ENCODE data around the gene ANKRD11.
"Not testable (repeated sequence)": the region's sequence is repeated elsewhere in the genome, so short reads cannot be mapped to it uniquely, and the experiment has no call there.

The ANKRD11 gene

DNA sequence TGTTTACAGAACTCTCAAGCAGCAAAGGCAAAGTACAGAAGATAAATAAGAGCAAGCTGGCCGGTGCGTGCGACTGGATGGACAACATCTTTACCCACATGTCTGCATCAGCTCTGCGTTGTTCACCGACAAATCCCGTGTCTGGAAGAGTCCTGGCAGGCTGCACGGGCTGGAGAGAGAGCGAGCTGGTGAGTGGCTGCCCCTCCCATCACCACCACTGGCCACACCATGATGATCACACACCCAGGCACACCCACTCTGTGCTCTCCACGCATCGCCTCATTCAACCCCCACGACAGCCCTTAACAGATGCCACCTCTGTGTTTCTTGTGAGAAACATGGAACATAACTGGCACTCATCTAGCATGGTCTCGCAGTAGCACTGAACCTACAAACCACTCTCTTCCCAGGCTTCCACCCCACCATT lies 59.2 kb downstream of the ANKRD11 start:
- DNase-seq (ENCODE audit: low read depth in 3 of 3), result no peak

GRCh38 chr16:89430436-89431157 lies 59.8 kb downstream of the ANKRD11 start:
- no peak for DNase-seq (ENCODE audit: low read depth in 3 of 3)

GRCh38 chr16:89428605-89429004 lies 61.8 kb downstream of the ANKRD11 start:
- DNase-seq (ENCODE audit: low read depth in 3 of 3), result not testable (repeated sequence)

- DNase-seq (ENCODE audit: low read depth in 3 of 3), result no peak
Observed at GRCh38 chr16:89426736-89427530, 63.4 kb downstream of the ANKRD11 start.

- no peak for DNase-seq (ENCODE audit: low read depth in 3 of 3)
Observed at GRCh38 chr16:89425523-89425922, 64.8 kb downstream of the ANKRD11 start.

- DNase-seq (ENCODE audit: low read depth in 3 of 3), result no peak
Observed at GRCh38 chr16:89423681-89424260, 66.6 kb downstream of the ANKRD11 start.

DNA sequence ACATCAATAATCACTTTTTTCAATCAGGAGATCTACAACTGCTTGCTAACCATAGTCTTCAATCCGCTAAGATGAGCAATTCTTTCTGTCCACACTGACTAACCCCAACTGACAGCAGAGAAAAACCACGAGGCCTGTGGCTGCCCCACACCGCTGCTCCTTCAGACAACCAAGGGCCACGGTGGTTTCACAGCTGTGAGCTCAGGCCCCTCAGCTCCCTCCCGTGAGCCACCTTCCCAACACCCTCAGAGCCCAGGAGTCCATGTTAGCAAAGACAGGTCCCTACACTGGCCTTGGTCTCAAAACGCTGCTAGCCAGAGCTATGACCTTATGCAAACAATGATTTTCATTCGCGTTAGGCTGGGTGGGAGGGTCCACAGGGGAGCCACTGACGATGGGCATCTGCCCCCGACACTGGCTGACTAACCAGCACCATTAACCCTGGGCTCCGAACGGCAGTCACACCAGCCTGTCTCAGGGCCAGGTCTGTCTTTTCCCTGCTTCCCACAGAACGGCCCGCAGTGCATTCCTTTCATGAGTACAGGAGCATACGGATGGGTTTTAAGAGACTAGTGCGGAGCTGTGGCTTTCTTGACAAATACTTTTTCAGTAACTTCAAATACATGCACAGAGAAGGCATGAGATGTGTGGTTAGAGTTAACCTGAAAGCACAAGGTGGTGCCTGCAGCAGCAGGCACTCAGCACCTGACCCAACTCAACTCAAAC lies 67.3 kb downstream of the ANKRD11 start:
- DNase-seq (ENCODE audit: low read depth in 3 of 3), result peak; percentile 47 to 60 (median 50)

GRCh38 chr16:89422527-89422904 lies 67.8 kb downstream of the ANKRD11 start:
- peak; percentile 27 to 38 (median 37) for DNase-seq (ENCODE audit: low read depth in 3 of 3)

DNA sequence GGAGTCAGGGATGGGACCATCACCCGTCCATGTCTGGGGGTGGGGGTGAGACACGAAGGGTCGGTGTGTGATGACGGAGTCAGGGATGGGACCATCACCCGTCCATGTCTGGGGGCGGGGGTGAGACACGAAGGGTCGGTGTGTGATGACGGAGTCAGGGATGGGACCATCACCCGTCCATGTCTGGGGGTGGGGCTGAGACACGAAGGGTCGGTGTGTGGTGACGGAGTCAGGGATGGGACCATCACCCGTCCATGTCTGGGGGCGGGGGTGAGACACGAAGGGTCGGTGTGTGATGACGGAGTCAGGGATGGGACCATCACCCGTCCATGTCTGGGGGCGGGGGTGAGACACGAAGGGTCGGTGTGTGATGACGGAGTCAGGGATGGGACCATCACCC lies 69.1 kb downstream of the ANKRD11 start:
- DNase-seq (ENCODE audit: low read depth in 3 of 3), result not testable (repeated sequence)

DNA sequence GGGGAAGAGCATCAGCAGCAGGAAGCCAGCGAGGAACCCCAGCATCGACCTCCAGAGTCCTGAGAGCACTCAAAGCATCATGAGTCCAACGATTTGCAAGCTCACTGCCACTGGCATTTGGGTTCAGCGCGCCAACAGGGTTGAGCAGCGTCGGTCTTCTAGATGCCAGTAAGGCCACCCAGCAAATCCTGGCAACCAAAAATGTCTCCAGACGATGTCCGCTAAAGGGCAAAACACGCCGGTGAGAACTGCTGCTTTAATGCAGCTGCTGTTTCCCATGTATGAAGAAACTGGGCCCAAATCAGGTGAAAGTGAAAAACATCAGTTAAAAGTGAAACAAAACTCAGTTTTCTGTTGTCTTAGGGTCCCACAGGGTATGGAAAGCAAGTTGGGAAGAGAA lies 70.2 kb downstream of the ANKRD11 start:
- DNase-seq (ENCODE audit: low read depth in 3 of 3), result no peak

GRCh38 chr16:89418352-89418751 lies 72.0 kb downstream of the ANKRD11 start:
- DNase-seq (ENCODE audit: low read depth in 3 of 3), result no peak

DNA sequence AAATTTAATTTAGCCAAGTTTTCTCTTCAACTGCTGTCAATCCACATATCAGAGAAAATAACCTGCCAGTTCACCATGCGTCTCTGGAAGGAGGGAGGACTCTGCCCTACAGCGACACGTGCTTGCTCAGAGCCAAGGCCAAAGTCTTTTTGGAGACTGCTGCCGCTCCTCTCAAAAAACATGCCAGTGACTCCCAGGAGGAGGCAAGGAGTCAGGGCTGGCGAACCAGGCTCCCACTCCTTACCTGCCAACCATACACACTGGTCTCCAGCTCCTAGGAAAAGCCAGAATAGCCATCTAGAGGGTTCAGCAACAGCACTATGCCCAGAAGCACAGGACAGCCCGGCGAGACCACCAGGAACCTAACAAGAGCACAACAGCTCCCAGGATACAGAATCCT lies 73.0 kb downstream of the ANKRD11 start:
- DNase-seq (ENCODE audit: low read depth in 3 of 3), result no peak

GRCh38 chr16:89413811-89414585 lies 76.4 kb downstream of the ANKRD11 start:
- no peak for DNase-seq (ENCODE audit: low read depth in 3 of 3)

DNA sequence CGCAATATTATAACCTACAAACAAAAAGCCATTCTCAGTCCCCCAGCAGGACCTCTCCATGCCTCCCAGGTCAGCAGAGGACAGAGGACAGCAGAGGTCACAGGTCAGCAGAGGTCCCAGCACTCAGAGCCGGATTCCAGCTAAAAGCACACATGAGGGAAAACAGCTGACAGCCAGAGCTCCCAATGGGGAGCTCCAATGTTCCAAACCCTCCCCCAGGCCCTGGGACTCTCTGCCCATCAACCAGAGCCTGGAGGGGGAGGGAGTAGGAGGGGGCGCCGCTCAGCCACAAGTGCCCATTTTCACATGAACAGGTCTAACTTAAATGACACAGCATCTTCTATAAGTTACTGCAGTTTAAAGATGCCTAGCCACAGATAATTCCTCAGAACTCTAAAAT lies 77.5 kb downstream of the ANKRD11 start:
- no peak for DNase-seq (ENCODE audit: low read depth in 3 of 3)

GRCh38 chr16:89411335-89411850 lies 79.0 kb downstream of the ANKRD11 start:
- DNase-seq (ENCODE audit: low read depth in 3 of 3), result no peak

DNA sequence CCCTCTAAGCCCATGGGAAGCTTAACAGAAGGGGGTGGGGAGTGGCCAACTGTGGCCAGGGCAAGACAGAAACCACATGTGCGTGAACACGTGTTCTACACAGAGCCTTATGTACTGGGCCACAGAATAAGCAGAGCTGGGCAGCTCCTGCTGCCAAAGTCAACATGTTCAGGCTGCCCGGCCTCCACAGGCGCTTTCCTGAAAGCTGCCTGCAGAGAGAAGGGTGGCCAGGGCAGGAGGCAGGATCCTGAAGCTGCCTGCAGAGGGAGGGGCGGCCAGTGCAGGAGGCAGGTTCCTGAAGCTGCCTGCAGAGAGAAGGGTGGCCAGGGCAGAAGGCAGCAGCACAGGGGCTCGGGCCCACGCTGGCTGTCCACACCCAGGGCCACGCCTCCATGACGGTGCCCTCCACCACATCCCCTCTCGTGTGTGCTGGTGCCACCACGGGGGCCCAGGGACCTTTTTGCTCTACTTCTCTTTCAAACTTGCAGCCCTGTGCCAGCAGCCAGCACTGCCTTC lies 79.5 kb downstream of the ANKRD11 start:
- DNase-seq (ENCODE audit: low read depth in 3 of 3), result no peak

- DNase-seq (ENCODE audit: low read depth in 3 of 3), result no peak
Observed at GRCh38 chr16:89410322-89410721, 80.0 kb downstream of the ANKRD11 start.

GRCh38 chr16:89409161-89409711 lies 81.1 kb downstream of the ANKRD11 start:
- peak in 2 of 3 donors; percentile 37 to 45 for DNase-seq (ENCODE audit: low read depth in 3 of 3)

- DNase-seq (ENCODE audit: low read depth in 3 of 3), result no peak
Observed at GRCh38 chr16:89408315-89408714, 82.0 kb downstream of the ANKRD11 start.

DNA sequence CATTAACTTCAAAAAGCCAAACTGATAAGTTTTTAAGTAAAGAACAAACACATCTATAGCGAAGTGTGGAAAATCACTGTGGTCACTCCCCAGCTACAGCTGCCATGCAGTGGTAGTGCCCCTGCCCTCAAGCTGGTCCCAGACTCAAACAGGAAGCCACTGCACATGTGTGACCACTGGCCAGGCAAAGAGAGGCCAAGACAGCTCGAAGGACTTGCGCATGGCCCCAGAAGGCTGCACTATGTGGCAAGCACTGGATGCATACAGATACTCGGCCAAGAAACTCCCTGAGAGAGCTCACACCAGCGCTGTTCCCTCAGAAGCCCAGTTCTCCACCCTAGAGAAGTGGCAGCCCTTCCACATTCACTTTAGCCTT lies 82.4 kb downstream of the ANKRD11 start:
- DNase-seq (ENCODE audit: low read depth in 3 of 3), result no peak

Measured in stimulated activated CD4-positive, alpha-beta T cell treated with anti-CD3 and anti-CD28 coated beads, TNF-alpha, amount 100 ng/mL, for 48 hours (primary cell).